DOHH2 (cell line): ENCODE data around the gene R3HDM4.

Experiments
- H3F3A ChIP-seq: fragments of 200-600 bp; sonication (generic), shearing (Covaris generic); 2 replicates; pipeline ENCODE4 v1.6.0; 2016; ENCODE audit warnings: antibody characterized with exemption, mild to moderate bottlenecking; ENCODE audit not compliant: control insufficient read depth, insufficient read depth
- H3K27ac ChIP-seq: fragments of 200-600 bp; sonication (generic); 2 replicates; pipeline ENCODE4 v1.5.1; 2014; ENCODE audit warnings: low read depth, mild to moderate bottlenecking, low read length, moderate library complexity
- H3K27me3 ChIP-seq: fragments of 200-600 bp; sonication (generic); 2 replicates; pipeline ENCODE4 v1.6.1; 2014; ENCODE audit warnings: mild to moderate bottlenecking, low read length, mixed read lengths; ENCODE audit not compliant: control insufficient read depth
- H3K36me3 ChIP-seq: fragments of 200-600 bp; sonication (generic); 2 replicates; pipeline ENCODE4 v1.6.1; 2014; ENCODE audit warnings: mild to moderate bottlenecking, low read length, moderate library complexity, mixed read lengths; ENCODE audit not compliant: control insufficient read depth
- H3K4me1 ChIP-seq: fragments of 200-600 bp; sonication (generic); 2 replicates; pipeline ENCODE4 v1.6.1; 2014; ENCODE audit warnings: mild to moderate bottlenecking, low read length, mixed read lengths; ENCODE audit not compliant: control insufficient read depth
- H3K4me2 ChIP-seq: fragments of 200-600 bp; sonication (generic); 2 replicates; pipeline ENCODE4 v1.6.0; 2014; ENCODE audit warnings: mild to moderate bottlenecking, low read length, moderate library complexity
- H3K4me3 ChIP-seq: fragments of 200-600 bp; sonication (generic); 2 replicates; pipeline ENCODE4 v1.5.1; 2014; ENCODE audit warnings: mild to moderate bottlenecking, low read length, mixed read lengths
- H3K79me2 ChIP-seq: fragments of 200-600 bp; sonication (generic); 2 replicates; pipeline ENCODE4 v1.6.1; 2014; ENCODE audit warnings: mild to moderate bottlenecking, low read length, mixed read lengths; ENCODE audit not compliant: control insufficient read depth
- H3K9me2 ChIP-seq: fragments of 200-600 bp; sonication (generic); replicated peaks from 2 replicates; pipeline ENCODE4 v1.6.1; 2014; ENCODE audit warnings: mild to moderate bottlenecking, low read length, mixed read lengths; ENCODE audit not compliant: control insufficient read depth
- H3K9me3 ChIP-seq: fragments of 200-600 bp; sonication (generic); 2 replicates; pipeline ENCODE4 v1.6.1; 2014; ENCODE audit warnings: antibody characterized with exemption, low read length, mixed read lengths; ENCODE audit not compliant: control insufficient read depth, insufficient read depth
- H4K20me1 ChIP-seq: fragments of 200-600 bp; sonication (generic); 2 replicates; pipeline ENCODE4 v1.6.0; 2014; ENCODE audit warnings: low read depth, mild to moderate bottlenecking, antibody characterized with exemption, low read length, moderate library complexity; ENCODE audit not compliant: control insufficient read depth, insufficient read depth
- CTCF ChIP-seq: fragments of 200-600 bp; sonication (generic); IDR thresholded peaks from one replicate; pipeline ENCODE4 v1.5.1; 2014; ENCODE audit warnings: antibody characterized with exemption, mild to moderate bottlenecking, low read depth, low read length; ENCODE audit not compliant: poor library complexity, severe bottlenecking
- EZH2phosphoT487 ChIP-seq: fragments of 200-600 bp; sonication (generic); IDR thresholded peaks from 2 replicates; pipeline ENCODE4 v1.6.1; 2017; ENCODE audit warnings: borderline replicate concordance, mild to moderate bottlenecking, antibody characterized with exemption, low read length, moderate library complexity, mixed read lengths

R3HDM4 gene

DNA sequence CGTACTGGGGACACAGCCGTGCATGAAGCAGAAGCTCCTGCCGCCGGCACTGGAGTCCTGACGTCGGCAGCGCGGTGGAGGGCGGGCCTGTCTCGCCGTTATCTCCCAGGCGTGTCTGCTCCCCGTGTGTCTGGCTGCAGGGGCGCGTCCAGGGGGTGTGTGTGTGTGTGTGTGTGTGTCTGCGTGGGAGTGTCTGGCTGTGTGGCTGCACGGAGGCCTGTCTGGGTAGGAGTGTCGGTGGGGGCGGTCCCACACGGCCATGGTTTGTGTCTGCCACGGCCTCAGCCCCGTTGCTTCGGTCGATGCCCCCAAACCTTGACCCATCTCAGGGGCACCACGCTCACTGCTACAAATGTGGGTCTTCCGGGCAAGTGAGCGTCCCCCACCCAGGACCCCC lies 31.1 kb upstream of the R3HDM4 start:
- Histone ChIP-seq H3K27me3 (peaks cover 40% of the 10 kb centered on the region), H3K9me3 (no peaks in the 10 kb centered on the region), H3K79me2 (no peaks in the 10 kb centered on the region), H3K4me1 (peaks cover 25% of the 10 kb centered on the region), H3K4me2 (no peak overlapping the region), H3K36me3 (no peaks in the 10 kb centered on the region), H3K27ac (no peak overlapping the region), H4K20me1 (no peaks in the 10 kb centered on the region; the same call in 1 of the 2 replicates), H3K4me3 (no peak overlapping the region), H3K9me2 (no peaks in the 10 kb centered on the region), H3F3A (no peaks in the 10 kb centered on the region)
- no peak for TF ChIP-seq EZH2phosphoT487
- TF ChIP-seq CTCF: no peak

DNA sequence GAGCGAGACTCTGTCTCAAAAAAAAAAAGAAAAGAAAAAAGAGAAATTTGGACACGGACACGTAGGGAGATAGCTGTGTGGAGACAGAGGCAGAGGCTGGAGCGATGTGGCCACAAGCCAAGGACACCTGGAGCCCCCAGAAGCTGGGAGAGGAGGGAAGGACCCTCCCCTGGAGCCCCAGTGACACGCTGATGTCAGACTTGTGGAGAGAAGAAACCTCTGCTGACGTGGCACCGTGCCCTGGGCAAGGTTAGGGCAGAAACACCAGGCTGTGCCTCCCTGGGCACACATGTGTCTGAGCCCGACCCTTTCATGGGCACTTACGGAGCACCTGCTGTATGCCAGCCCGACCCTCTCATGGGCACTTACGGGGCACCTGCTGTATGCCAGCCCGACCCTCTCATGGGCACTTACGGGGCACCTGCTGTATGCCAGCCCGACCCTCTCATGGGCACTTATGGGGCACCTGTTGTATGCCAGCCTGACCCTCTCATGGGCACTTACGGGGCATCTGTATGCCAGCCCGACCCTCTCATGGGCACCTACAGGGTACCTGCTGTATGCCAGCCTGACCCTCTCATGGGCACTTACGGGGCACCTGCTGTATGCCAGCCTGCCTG lies 30.6 kb upstream of the R3HDM4 start:
- H3K79me2 ChIP-seq: no peaks in the 10 kb centered on the region
- no peak overlapping the region for H3K27ac ChIP-seq
- H3K9me3 ChIP-seq: no peaks in the 10 kb centered on the region
- no peaks in the 10 kb centered on the region; the same call in 1 of the 2 replicates for H4K20me1 ChIP-seq
- no peak overlapping the region for H3K4me2 ChIP-seq
- no peaks in the 10 kb centered on the region for H3K36me3 ChIP-seq
- H3K4me3 ChIP-seq: no peak overlapping the region
- no peak for TF ChIP-seq EZH2phosphoT487
- no peak for TF ChIP-seq CTCF
- H3K27me3 ChIP-seq: peaks cover 36% of the 10 kb centered on the region
- peaks cover 20% of the 10 kb centered on the region for H3K4me1 ChIP-seq
- H3F3A ChIP-seq: no peaks in the 10 kb centered on the region
- no peaks in the 10 kb centered on the region for H3K9me2 ChIP-seq

GRCh38 chr19:942133-942645 lies 29.2 kb upstream of the R3HDM4 start:
- no peak overlapping the region for H3K4me3 ChIP-seq
- peaks cover 5% of the 10 kb centered on the region for H3K4me1 ChIP-seq
- no peaks in the 10 kb centered on the region for H3K9me3 ChIP-seq
- H4K20me1 ChIP-seq: no peaks in the 10 kb centered on the region
- H3K27me3 ChIP-seq: peaks cover 25% of the 10 kb centered on the region
- H3K36me3 ChIP-seq: no peaks in the 10 kb centered on the region
- H3F3A ChIP-seq: no peaks in the 10 kb centered on the region
- no peak overlapping the region for H3K27ac ChIP-seq
- H3K4me2 ChIP-seq: no peak overlapping the region
- H3K9me2 ChIP-seq: no peaks in the 10 kb centered on the region
- no peaks in the 10 kb centered on the region for H3K79me2 ChIP-seq
- TF ChIP-seq CTCF (no peak), EZH2phosphoT487 (no peak)
